Ishikawa (cell line): ENCODE results near the gene MPL.

Source experiments
- CREB1 ChIP-seq: IDR thresholded peaks from 2 replicates; pipeline ENCODE4 v1.6.1; 2012; ENCODE audit warnings: low read depth
- EP300 ChIP-seq: IDR thresholded peaks from 2 replicates; pipeline ENCODE4 v1.6.1; 2012; ENCODE audit warnings: borderline replicate concordance
- FOXM1 ChIP-seq: IDR thresholded peaks from 2 replicates; pipeline ENCODE4 v1.6.1; 2012; ENCODE audit warnings: low read depth, borderline replicate concordance
- MAX ChIP-seq: IDR thresholded peaks from 2 replicates; pipeline ENCODE4 v1.6.1; 2012
- NFIC ChIP-seq: IDR thresholded peaks from 2 replicates; pipeline ENCODE4 v1.6.1; 2012
- RAD21 ChIP-seq: IDR thresholded peaks from 2 replicates; pipeline ENCODE4 v1.6.1; 2012; ENCODE audit warnings: low read depth
- TAF1 ChIP-seq: IDR thresholded peaks from 2 replicates; pipeline ENCODE4 v1.6.1; 2012; ENCODE audit warnings: low read depth, mild to moderate bottlenecking
- TEAD4 ChIP-seq: IDR thresholded peaks from 2 replicates; pipeline ENCODE4 v1.6.1; 2012
- USF1 ChIP-seq: IDR thresholded peaks from 2 replicates; pipeline ENCODE4 v1.6.1; 2012
- YY1 ChIP-seq: IDR thresholded peaks from 2 replicates; pipeline ENCODE4 v1.6.1; 2012; ENCODE audit warnings: low read depth
- TF ChIP-seq, protein P1 (sequence below): IDR thresholded peaks from 2 replicates; pipeline ENCODE4 v1.6.1; 2012; ENCODE audit warnings: low read depth, mild to moderate bottlenecking

GRCh38 chr1:43319288-43319687, 18.3 kb upstream of the MPL start:
- no peak for TF ChIP-seq YY1
- TF ChIP-seq TAF1, result no peak
- TF ChIP-seq TEAD4, result no peak
- no peak for TF ChIP-seq NFIC
- TF ChIP-seq CREB1, result no peak
- TF ChIP-seq EP300, result no peak
- TF ChIP-seq MAX, result no peak
- no peak for TF ChIP-seq USF1
- TF ChIP-seq, protein P1, sequence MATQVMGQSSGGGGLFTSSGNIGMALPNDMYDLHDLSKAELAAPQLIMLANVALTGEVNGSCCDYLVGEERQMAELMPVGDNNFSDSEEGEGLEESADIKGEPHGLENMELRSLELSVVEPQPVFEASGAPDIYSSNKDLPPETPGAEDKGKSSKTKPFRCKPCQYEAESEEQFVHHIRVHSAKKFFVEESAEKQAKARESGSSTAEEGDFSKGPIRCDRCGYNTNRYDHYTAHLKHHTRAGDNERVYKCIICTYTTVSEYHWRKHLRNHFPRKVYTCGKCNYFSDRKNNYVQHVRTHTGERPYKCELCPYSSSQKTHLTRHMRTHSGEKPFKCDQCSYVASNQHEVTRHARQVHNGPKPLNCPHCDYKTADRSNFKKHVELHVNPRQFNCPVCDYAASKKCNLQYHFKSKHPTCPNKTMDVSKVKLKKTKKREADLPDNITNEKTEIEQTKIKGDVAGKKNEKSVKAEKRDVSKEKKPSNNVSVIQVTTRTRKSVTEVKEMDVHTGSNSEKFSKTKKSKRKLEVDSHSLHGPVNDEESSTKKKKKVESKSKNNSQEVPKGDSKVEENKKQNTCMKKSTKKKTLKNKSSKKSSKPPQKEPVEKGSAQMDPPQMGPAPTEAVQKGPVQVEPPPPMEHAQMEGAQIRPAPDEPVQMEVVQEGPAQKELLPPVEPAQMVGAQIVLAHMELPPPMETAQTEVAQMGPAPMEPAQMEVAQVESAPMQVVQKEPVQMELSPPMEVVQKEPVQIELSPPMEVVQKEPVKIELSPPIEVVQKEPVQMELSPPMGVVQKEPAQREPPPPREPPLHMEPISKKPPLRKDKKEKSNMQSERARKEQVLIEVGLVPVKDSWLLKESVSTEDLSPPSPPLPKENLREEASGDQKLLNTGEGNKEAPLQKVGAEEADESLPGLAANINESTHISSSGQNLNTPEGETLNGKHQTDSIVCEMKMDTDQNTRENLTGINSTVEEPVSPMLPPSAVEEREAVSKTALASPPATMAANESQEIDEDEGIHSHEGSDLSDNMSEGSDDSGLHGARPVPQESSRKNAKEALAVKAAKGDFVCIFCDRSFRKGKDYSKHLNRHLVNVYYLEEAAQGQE, result no peak
- TF ChIP-seq RAD21, result no peak
- no peak for TF ChIP-seq FOXM1
